ENCODE results near the gene USP43.

USP43 gene

DNA sequence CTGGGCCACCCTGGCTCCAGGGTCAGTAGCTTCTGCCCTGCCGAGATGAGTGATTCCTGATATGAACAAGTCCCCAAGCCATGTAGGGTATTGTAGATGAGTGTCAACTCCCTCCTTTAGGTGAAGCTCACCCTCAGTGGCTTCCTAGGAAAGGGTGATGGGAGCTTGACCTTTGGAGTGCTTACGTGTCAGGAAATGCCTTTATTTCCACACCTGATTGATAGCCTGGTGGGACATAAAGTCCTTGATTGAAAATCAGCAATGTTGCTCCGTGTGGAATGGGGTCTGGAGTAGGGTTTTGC is 58.4 kb downstream of the USP43 start:
- Histone ChIP-seq H3K4me3 (ENCODE audit: low read depth, low read length) (no peak overlapping the region), H3K27me3 (no peaks in the 10 kb centered on the region), H3K9me3 (no peaks in the 10 kb centered on the region), H3K36me3 (no peaks in the 10 kb centered on the region), H3K4me1 (no peaks in the 10 kb centered on the region)
- TF ChIP-seq CTCF (IDR thresholded peaks at IDR 0.05; ENCODE audit: low read depth, low read length) = no peak
- DNase-seq = no peak

DNA sequence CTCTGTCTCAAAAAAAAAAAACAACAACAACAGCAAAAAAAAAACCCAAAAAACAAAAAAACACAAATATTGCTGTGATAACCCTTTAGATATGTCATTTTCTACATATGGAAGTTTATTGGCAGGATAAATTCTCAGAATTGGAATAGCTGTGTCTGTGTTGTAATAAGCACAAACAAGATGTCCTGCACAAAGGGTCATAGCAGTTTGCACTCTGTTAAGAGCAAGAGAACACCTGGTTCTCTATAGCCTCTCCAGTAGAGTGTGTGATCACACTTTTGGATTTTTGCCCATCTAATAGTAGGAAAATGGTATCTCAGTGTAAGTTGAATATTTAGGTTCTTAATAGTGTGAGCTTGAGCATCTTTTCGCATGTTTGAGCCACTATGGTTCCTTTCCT is 60.4 kb downstream of the USP43 start:
- Histone ChIP-seq H3K36me3 (no peaks in the 10 kb centered on the region), H3K9me3 (no peaks in the 10 kb centered on the region), H3K4me3 (ENCODE audit: low read depth, low read length) (no peak overlapping the region), H3K4me1 (no peaks in the 10 kb centered on the region), H3K27me3 (no peaks in the 10 kb centered on the region)
- DNase-seq = no peak
- no peak for TF ChIP-seq CTCF (IDR thresholded peaks at IDR 0.05; ENCODE audit: low read depth, low read length)

- no peak for TF ChIP-seq CTCF (IDR thresholded peaks at IDR 0.05; ENCODE audit: low read depth, low read length)
- no peaks in the 10 kb centered on the region for H3K27me3 ChIP-seq
- H3K9me3 ChIP-seq = no peaks in the 10 kb centered on the region
- no peaks in the 10 kb centered on the region for H3K36me3 ChIP-seq
- H3K4me1 ChIP-seq = no peaks in the 10 kb centered on the region
- no peak for DNase-seq
- H3K4me3 ChIP-seq (ENCODE audit: low read depth, low read length) = no peak overlapping the region
Observed at GRCh38 chr17:9707948-9708347, 62.6 kb downstream of the USP43 start.

DNA sequence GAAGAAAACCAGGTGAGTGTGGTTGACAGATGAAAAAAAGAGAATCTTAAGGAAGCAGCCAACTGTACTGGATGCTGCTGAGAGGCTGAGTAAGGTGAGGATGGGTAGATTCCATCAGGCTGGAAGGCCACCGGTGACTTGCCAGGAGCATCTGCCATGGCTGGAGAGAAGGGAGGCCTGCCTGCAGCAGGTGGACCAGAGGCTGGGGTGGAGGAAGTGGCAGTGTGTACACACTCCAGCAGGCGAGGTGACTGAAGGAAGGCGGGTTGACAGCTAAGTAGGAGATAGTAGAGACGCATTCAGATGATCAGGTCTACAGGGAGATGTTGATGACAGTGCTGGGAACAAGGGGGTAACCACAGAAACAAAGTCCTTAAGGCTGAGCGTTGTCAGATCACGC is 69.5 kb downstream of the USP43 start:
- H3K4me1 ChIP-seq = no peaks in the 10 kb centered on the region
- no peaks in the 10 kb centered on the region for H3K36me3 ChIP-seq
- no peak for DNase-seq
- H3K27me3 ChIP-seq = no peaks in the 10 kb centered on the region
- H3K4me3 ChIP-seq (ENCODE audit: low read depth, low read length) = no peak overlapping the region
- no peak for TF ChIP-seq CTCF (IDR thresholded peaks at IDR 0.05; ENCODE audit: low read depth, low read length)
- no peaks in the 10 kb centered on the region for H3K9me3 ChIP-seq

DNA sequence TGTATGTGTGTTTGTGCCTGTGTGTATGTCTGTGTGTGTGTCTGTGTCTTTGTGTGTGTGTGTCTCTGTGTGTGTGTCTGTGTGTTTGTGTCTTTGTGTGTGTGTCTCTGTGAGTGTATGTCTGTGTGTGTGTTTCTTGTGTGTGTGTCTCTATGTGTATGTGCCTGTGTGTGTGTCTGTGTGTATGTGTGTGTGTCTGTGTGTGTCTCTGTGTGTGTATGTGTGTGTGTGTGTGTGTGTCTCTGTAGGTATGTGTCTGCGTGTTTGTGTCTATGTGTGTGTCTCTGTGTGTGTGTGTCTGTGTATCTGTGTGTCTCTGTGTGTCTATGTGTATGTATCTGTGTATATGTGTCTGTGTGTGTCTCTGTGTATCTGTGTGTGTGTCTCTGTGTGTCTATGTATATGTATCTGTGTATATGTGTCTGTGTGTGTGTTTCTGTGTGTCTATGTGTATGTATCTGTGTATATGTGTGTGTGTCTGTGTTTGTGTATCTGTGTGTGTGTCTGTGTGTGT is 70.2 kb downstream of the USP43 start:
- H3K36me3 ChIP-seq = no peaks in the 10 kb centered on the region
- no peaks in the 10 kb centered on the region for H3K9me3 ChIP-seq
- no peak for DNase-seq
- H3K4me1 ChIP-seq = no peaks in the 10 kb centered on the region
- no peaks in the 10 kb centered on the region for H3K27me3 ChIP-seq
- no peak for TF ChIP-seq CTCF (IDR thresholded peaks at IDR 0.05; ENCODE audit: low read depth, low read length)
- no peak overlapping the region for H3K4me3 ChIP-seq (ENCODE audit: low read depth, low read length)

DNA sequence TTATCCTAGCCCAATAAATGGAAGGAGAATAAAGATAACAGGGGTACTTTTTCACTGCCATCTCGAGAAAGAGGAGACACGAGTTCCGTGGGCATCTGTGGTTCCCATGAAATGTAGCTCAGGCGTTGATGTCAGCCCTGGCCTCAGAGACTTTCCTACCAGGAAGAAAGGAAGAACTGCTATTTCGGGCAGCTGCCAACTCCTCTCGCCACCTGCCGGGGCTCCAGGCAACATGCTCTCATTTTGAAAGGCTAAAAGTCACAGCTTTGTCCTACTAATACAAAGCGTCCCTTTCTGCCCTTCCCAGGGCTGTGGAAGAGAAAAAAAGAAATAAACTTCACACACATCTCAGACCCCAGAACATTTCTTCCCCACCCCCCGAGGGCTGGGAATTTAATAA is 80.3 kb downstream of the USP43 start:
- no peak overlapping the region for H3K4me3 ChIP-seq (ENCODE audit: low read depth, low read length)
- DNase-seq = no peak
- H3K36me3 ChIP-seq = no peaks in the 10 kb centered on the region
- H3K9me3 ChIP-seq = no peaks in the 10 kb centered on the region
- no peaks in the 10 kb centered on the region for H3K27me3 ChIP-seq
- no peaks in the 10 kb centered on the region for H3K4me1 ChIP-seq
- no peak for TF ChIP-seq CTCF (IDR thresholded peaks at IDR 0.05; ENCODE audit: low read depth, low read length)
